ENCODE data around the gene DYNLT4.
"Not testable (repeated sequence)": the region's sequence is repeated elsewhere in the genome, so short reads cannot be mapped to it uniquely, and the experiment has no call there.

Gene DYNLT4

GRCh38 chr1:44808938-44809917 lies 2.1 kb upstream of the DYNLT4 start:
- DNase-seq (ENCODE audit: low read depth, low spot score), result no peak

- no peak for DNase-seq (ENCODE audit: low read depth, low spot score)
These were observed 1.1 kb upstream of the DYNLT4 start, which contains the start of gene BTBD19 for GRCh38 chr1:44808063-44808937. BTBD19 (plus strand) TSS chr1:44808523; CDS start chr1:44808821, 298 bp downstream.

- peak; percentile 93 for DNase-seq (ENCODE audit: low read depth, low spot score)
These were observed 362 bp upstream of the DYNLT4 start for GRCh38 chr1:44807364-44808062.

GRCh38 chr1:44806025-44806703 lies 987 bp downstream of the DYNLT4 start:
- DNase-seq (ENCODE audit: low read depth, low spot score), result no peak

- no peak for DNase-seq (ENCODE audit: low read depth, low spot score)
These were observed 1.7 kb downstream of the DYNLT4 start for GRCh38 chr1:44805311-44806024.

- no peak for DNase-seq (ENCODE audit: low read depth, low spot score)
These were observed 3.6 kb downstream of the DYNLT4 start for GRCh38 chr1:44803312-44804095.

GRCh38 chr1:44803062-44803311 lies 4.2 kb downstream of the DYNLT4 start:
- DNase-seq (ENCODE audit: low read depth, low spot score), result no peak

GRCh38 chr1:44802306-44803061 lies 4.7 kb downstream of the DYNLT4 start:
- DNase-seq (ENCODE audit: low read depth, low spot score), result no peak

- no peak for DNase-seq (ENCODE audit: low read depth, low spot score)
These were observed 5.5 kb downstream of the DYNLT4 start for GRCh38 chr1:44801491-44802305.

- no peak for DNase-seq (ENCODE audit: low read depth, low spot score)
These were observed 7.2 kb downstream of the DYNLT4 start, which contains the start of gene PLK3 for GRCh38 chr1:44799770-44800584. PLK3 (plus strand) TSS chr1:44800377; CDS start chr1:44800464, 87 bp downstream.

GRCh38 chr1:44798481-44799365 lies 8.4 kb downstream of the DYNLT4 start:
- DNase-seq (ENCODE audit: low read depth, low spot score), result no peak

GRCh38 chr1:44797886-44798285 lies 9.3 kb downstream of the DYNLT4 start:
- not testable (repeated sequence) for DNase-seq (ENCODE audit: low read depth, low spot score)

GRCh38 chr1:44792736-44793502 lies 14.2 kb downstream of the DYNLT4 start:
- DNase-seq (ENCODE audit: low read depth, low spot score), result no peak

- DNase-seq (ENCODE audit: low read depth, low spot score), result no peak
These were observed 16.0 kb downstream of the DYNLT4 start for GRCh38 chr1:44790968-44791801.

Data from iPS DF 19.7 (cell line).